Adrenal gland (tissue), 19 donors: ENCODE data around the gene RPS14. TPM values are rescaled to one million over a fixed set of nuclear protein-coding genes. Genes with fewer than 3 reads are reported as not detected.

Experiments used
- DNase-seq, 7 donors: peaks; one replicate each; pipeline ENCODE4 v3.0.0-alpha.2; 2019 to 2020
- H3K27ac ChIP-seq, 5 donors: fragments of 200-600 bp; sonication (generic) in 4 of 5; 1 replicate in 3 of 5; 2 replicates in 2 of 5; pipeline versions ENCODE4 v1.5.1 to v1.8.0; 2016 to 2020; ENCODE audit warnings: mild to moderate bottlenecking in 1 of 5
- H3K27me3 ChIP-seq: fragments of 200-600 bp; 2 replicates; pipeline ENCODE4 v1.8.0; 2021
- H3K36me3 ChIP-seq, 2 donors: fragments of 200-600 bp; replicated peaks in 1 of 2; 1 replicate in 1 of 2; 2 replicates in 1 of 2; pipeline versions ENCODE4 v1.5.1 to v1.8.0; 2018 to 2022
- H3K4me1 ChIP-seq, 2 donors: fragments of 200-600 bp; replicated peaks in 1 of 2; 1 replicate in 1 of 2; 2 replicates in 1 of 2; pipeline versions ENCODE4 v1.5.1 to v1.8.0; 2018 to 2021
- H3K4me3 ChIP-seq, 4 donors: fragments of 200-600 bp; sonication (generic) in 3 of 4; one replicate each; pipeline ENCODE4 v1.5.1; 2016 to 2018
- H3K9me3 ChIP-seq, 3 donors: fragments of 200-600 bp; sonication (generic) in 1 of 3; replicated peaks in 1 of 3; 1 replicate in 2 of 3; 2 replicates in 1 of 3; pipeline versions ENCODE4 v1.5.1 to v1.8.0; 2016 to 2021
- CTCF ChIP-seq, 6 experiments: fragments of 450-650 bp in 4 of 6; fragments of 200-600 bp in 2 of 6; sonication (generic) in 1 of 6; IDR thresholded peaks; 1 replicate in 5 of 6; 2 replicates in 1 of 6; pipeline versions ENCODE4 v1.5.1 to v1.8.0; 2016 to 2021; ENCODE audit warnings: antibody characterized with exemption in 6 of 6, mild to moderate bottlenecking in 2 of 6, moderate library complexity in 1 of 6
- POLR2A ChIP-seq, 2 donors: fragments of 450-650 bp; IDR thresholded peaks; one replicate each; pipeline ENCODE4 v1.6.1; 2017; ENCODE audit warnings: antibody characterized with exemption in 2 of 2, mild to moderate bottlenecking in 2 of 2, moderate library complexity in 1 of 2
- WGBS, 4 donors: extraction: QIAGEN DNeasy Blood & Tissue Kit in 2 of 4; methylation state at CpG; one replicate each; pipeline versions ENCODE4 v1.1.5 to v1.1.7; 2013 to 2017; 5-methylcytosine and 5-hydroxymethylcytosine counted together
- intact Hi-C, 2 donors: fragments of 100-400 bp; cut with DNase I; formaldehyde crosslinking; loops; one replicate each; pipeline versions ENCODE4 v1.14.1 to v1.15.0; 2022 to 2023
- long read RNA-seq, 10 donors: library from polyadenylated mRNA in 3 of 10; unstranded in 2 of 10; stranded (forward) in 1 of 10; transcript quantifications; one replicate each; pipeline ENCODE4 v2.0.0 and lab custom pipeline, GENCODE V29; 2021 to 2026
- polyA plus RNA-seq, 3 donors: library from polyadenylated mRNA; stranded (reverse); fragments of 200-250 nt in 2 of 3; fragments of 350-450 nt in 1 of 3; fragmentation: Illumina TruSeq in 1 of 3; extraction: RNeasy Lipid Tissue Mini Kit (QIAGEN cat#74804) in 1 of 3; gene quantifications; one replicate each; pipeline ENCODE4 v1.2.3, GENCODE V29; 2013 to 2014
- total RNA-seq, 9 donors: library from RNA; depleted of rRNA in 4 of 9; stranded (reverse); fragments of >200 nt in 4 of 9; fragments of 120-200 nt in 1 of 9; fragmentation: NEBNext Ultra II Directional in 1 of 9; extraction: Animal tissue kit (Norgen Biotek cat#: 25700) in 1 of 9; gene quantifications; one replicate each; pipeline versions ENCODE4 v1.1.0 to v1.2.4, GENCODE V29; 2013 to 2023
- donor health status: healthy with polysubstance abuse.
- donor health status: Bipolar disorder and iron deficiency.
- donor health status: DM: yes; HTN: yes; CAD: no.
- donor health status: DM: no; HTN: no; CAD: no.
- donor health status: DM: no; HTN: no; CAD: no.
- donor health status: DM: yes; HTN: yes; CAD: no.

RPS14 gene
- total RNA-seq (1,000 to 10,000 TPM; 1,380 to 3,506 (median 1,926) TPM), polyA plus RNA-seq (1,000 to 10,000 TPM; 1,067 to 2,924 (median 1,712) TPM)
- long read RNA-seq, donor 1, transcript RPS14-202 (5 exons, 2,314 nt): minor isoform, 6 of 1,583 reads
- long read RNA-seq, donor 1, transcript RPS14-203 (5 exons, 569 nt): major isoform, 1,107 of 1,583 reads
- long read RNA-seq, donor 1, transcript RPS14-205 (3 exons, 3,119 nt): minor isoform, 124 of 1,583 reads
- long read RNA-seq, donor 1, transcript RPS14-201 (5 exons, 712 nt): minor isoform, 28 of 1,583 reads
- long read RNA-seq, donor 1, partial matches to known transcripts: 253 of 1,583 reads
- long read RNA-seq, donor 1, other reads (novel, unspliced or antisense): 65 of 1,583 reads
- long read RNA-seq, donor 2, transcript RPS14-205 (3 exons, 3,119 nt): minor isoform, 101 of 968 reads
- long read RNA-seq, donor 2, transcript RPS14-201 (5 exons, 712 nt): minor isoform, 6 of 968 reads
- long read RNA-seq, donor 2, transcript RPS14-203 (5 exons, 569 nt): major isoform, 716 of 968 reads
- long read RNA-seq, donor 2, partial matches to known transcripts: 126 of 968 reads
- long read RNA-seq, donor 2, other reads (novel, unspliced or antisense): 16 of 968 reads
- long read RNA-seq, donor 3, transcript RPS14-203 (5 exons, 569 nt): major isoform, 677 of 910 reads
- long read RNA-seq, donor 3, transcript RPS14-201 (5 exons, 712 nt): minor isoform, 7 of 910 reads
- long read RNA-seq, donor 3, transcript RPS14-205 (3 exons, 3,119 nt): minor isoform, 62 of 910 reads
- long read RNA-seq, donor 3, partial matches to known transcripts: 131 of 910 reads
- long read RNA-seq, donor 3, other reads (novel, unspliced or antisense): 30 of 910 reads
- long read RNA-seq, donor 4, transcript RPS14-203 (5 exons, 569 nt): major isoform, 2,065 of 2,288 reads
- long read RNA-seq, donor 4, transcript RPS14-202 (5 exons, 2,314 nt): minor isoform, 6 of 2,288 reads
- long read RNA-seq, donor 4, transcript RPS14-201 (5 exons, 712 nt): minor isoform, 7 of 2,288 reads
- long read RNA-seq, donor 4, partial matches to known transcripts: 173 of 2,288 reads
- long read RNA-seq, donor 4, other reads (novel, unspliced or antisense): 36 of 2,288 reads
- long read RNA-seq, donor 5, transcript RPS14-203 (5 exons, 569 nt): major isoform, 998 of 1,068 reads
- long read RNA-seq, donor 5, partial matches to known transcripts: 41 of 1,068 reads
- long read RNA-seq, donor 5, other reads (novel, unspliced or antisense): 18 of 1,068 reads
- long read RNA-seq, donor 6, transcript RPS14-203 (5 exons, 569 nt): major isoform, 1,763 of 1,968 reads
- long read RNA-seq, donor 6, transcript RPS14-201 (5 exons, 712 nt): minor isoform, 5 of 1,968 reads
- long read RNA-seq, donor 6, partial matches to known transcripts: 166 of 1,968 reads
- long read RNA-seq, donor 6, other reads (novel, unspliced or antisense): 31 of 1,968 reads
- long read RNA-seq, donor 7, transcript RPS14-203 (5 exons, 569 nt): major isoform, 529 of 778 reads
- long read RNA-seq, donor 7, transcript RPS14-201 (5 exons, 712 nt): minor isoform, 8 of 778 reads
- long read RNA-seq, donor 7, transcript RPS14-205 (3 exons, 3,119 nt): minor isoform, 55 of 778 reads
- long read RNA-seq, donor 7, partial matches to known transcripts: 150 of 778 reads
- long read RNA-seq, donor 7, other reads (novel, unspliced or antisense): 30 of 778 reads
- long read RNA-seq, donor 8, transcript RPS14-202 (5 exons, 2,314 nt): minor isoform, 9 of 1,629 reads
- long read RNA-seq, donor 8, transcript RPS14-205 (3 exons, 3,119 nt): minor isoform, 109 of 1,629 reads
- long read RNA-seq, donor 8, transcript RPS14-203 (5 exons, 569 nt): major isoform, 1,251 of 1,629 reads
- long read RNA-seq, donor 8, transcript RPS14-201 (5 exons, 712 nt): minor isoform, 13 of 1,629 reads
- long read RNA-seq, donor 8, partial matches to known transcripts: 195 of 1,629 reads
- long read RNA-seq, donor 8, other reads (novel, unspliced or antisense): 49 of 1,629 reads
- long read RNA-seq, donor 9, transcript RPS14-205 (3 exons, 3,119 nt): minor isoform, 65 of 1,086 reads
- long read RNA-seq, donor 9, transcript RPS14-203 (5 exons, 569 nt): major isoform, 801 of 1,086 reads
- long read RNA-seq, donor 9, partial matches to known transcripts: 180 of 1,086 reads
- long read RNA-seq, donor 9, other reads (novel, unspliced or antisense): 33 of 1,086 reads
- long read RNA-seq, donor 10, transcript RPS14-201 (5 exons, 712 nt): minor isoform, 6 of 617 reads
- long read RNA-seq, donor 10, transcript RPS14-205 (3 exons, 3,119 nt): minor isoform, 30 of 617 reads
- long read RNA-seq, donor 10, transcript RPS14-203 (5 exons, 569 nt): major isoform, 500 of 617 reads
- long read RNA-seq, donor 10, transcript RPS14-202 (5 exons, 2,314 nt): minor isoform, 5 of 617 reads
- long read RNA-seq, donor 10, partial matches to known transcripts: 65 of 617 reads
- long read RNA-seq, donor 10, other reads (novel, unspliced or antisense): 9 of 617 reads

GRCh38 chr5:150449517-150450339, at the start of gene RPS14:
RPS14 (minus strand) TSS chr5:150449739; CDS start chr5:150447733, 2,006 bp downstream.
- Histone ChIP-seq H3K9me3 (no peaks in the 10 kb centered on the region), H3K36me3 (peaks cover 0 to 36% of the 10 kb centered on the region in 2 donors), H3K27me3 (no peaks in the 10 kb centered on the region), H3K4me3 (peak within 1 kb of the TSS; percentile 18 to 84 (median 56)), H3K27ac (peak within 1 kb of the TSS; percentile 64 to 99 (median 97)), H3K4me1 (peaks cover 10 to 16% of the 10 kb centered on the region in 2 donors)
- 2 to 4% (median 3%) methylated on average over 40 to 58 of the region's 58 CpGs for WGBS, 4 donors
- TF ChIP-seq POLR2A (IDR thresholded peaks at IDR 0.05) (peak; percentile 71 to 75), CTCF (IDR thresholded peaks at IDR 0.05) (peak; percentile 91 to 98 (median 95))
- intact Hi-C loops: no loop called here
- peak; percentile 93 to 97 (median 96) for DNase-seq

GRCh38 chr5:150498971-150499370, 49.4 kb upstream of the RPS14 start:
- H3K4me1 ChIP-seq: peaks cover 42 to 78% of the 10 kb centered on the region in 2 donors
- DNase-seq: no peak
- H3K36me3 ChIP-seq: no peaks in the 10 kb centered on the region
- no peaks in the 10 kb centered on the region for H3K27me3 ChIP-seq
- intact Hi-C loops: no loop called here
- peak overlapping the region in 3 of 5 donors; percentile 80 to 92 (median 84) for H3K27ac ChIP-seq
- TF ChIP-seq POLR2A (IDR thresholded peaks at IDR 0.05): no peak
- TF ChIP-seq CTCF (IDR thresholded peaks at IDR 0.05): no peak
- H3K4me3 ChIP-seq: no peak overlapping the region
- no peaks in the 10 kb centered on the region for H3K9me3 ChIP-seq
